Diencephalon (tissue), 1 donor: Measurements from ENCODE around the gene PLCB3. TPM values are rescaled to one million over a fixed set of nuclear protein-coding genes. Genes with fewer than 3 reads are reported as not detected.

Source experiments
- total RNA-seq: library from RNA; depleted of rRNA; stranded (reverse); fragments of >200 nt; gene quantifications from one replicate; pipeline ENCODE4 v1.2.3, GENCODE V29; 2014

The PLCB3 gene
- 7.8 TPM for total RNA-seq

GRCh38 chr11:64251016-64251752 lies at the start of gene PLCB3:
Gene PLCB3, plus strand, starts transcription at chr11:64251530. Its CDS starts 120 bp downstream, at chr11:64251650.

GRCh38 chr11:64206457-64207255 lies 44.7 kb upstream of the PLCB3 start, which contains the start of gene FERMT3:
Gene FERMT3, plus strand, starts transcription at chr11:64206721. Its CDS starts 644 bp downstream, at chr11:64207365.

DNA sequence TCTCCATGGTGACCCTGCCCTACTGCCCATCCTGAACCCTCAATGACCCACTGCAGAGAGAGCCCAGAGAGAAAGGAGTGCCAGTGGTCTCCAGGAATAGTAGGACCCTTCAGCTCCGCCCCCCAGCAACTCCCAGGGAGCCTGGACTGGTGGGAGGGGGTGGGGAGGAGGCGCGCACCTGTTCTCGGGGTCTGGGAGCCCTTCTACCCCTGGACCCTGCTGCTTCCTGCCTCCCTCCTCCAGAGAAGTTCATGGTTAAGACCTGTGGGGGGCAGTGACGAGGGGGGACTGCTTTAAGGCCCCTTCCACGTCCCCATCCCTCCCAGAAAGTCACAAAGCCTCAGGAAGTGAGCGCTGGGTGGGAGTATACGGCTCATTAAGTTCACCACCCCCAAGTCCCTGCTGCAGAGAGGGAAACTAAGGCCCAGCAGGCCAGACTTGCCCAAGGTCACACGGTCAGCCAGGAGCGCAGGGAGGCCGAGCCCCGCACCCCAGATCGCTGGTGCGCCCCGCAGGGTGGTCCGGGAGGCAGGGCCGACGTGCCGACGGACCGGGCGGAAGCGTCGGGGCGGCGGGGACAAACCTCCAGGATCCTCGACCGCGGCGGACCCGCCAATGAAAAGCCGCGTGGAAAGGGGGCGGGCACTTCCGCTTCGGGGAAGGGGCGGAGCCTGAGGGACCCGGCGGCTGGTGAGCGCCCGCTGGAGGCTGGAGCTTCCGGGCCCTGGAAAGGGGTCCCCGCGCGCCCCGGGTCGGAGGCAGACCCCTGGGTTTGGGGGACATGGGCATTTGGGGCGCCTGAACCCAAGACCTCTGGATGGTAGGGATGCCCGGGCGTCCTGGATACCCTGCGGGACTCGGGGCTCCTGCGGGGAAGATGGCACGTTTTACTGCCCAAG lies 25.5 kb upstream of the PLCB3 start, which contains the start of the genes NUDT22 and TRPT1:
TSS of gene NUDT22 (plus strand) at position 667 of the 899 bp plus-strand sequence. CDS start 379 bp downstream, outside the sequence.
TSS of gene TRPT1 (minus strand) at position 579 of the 899 bp plus-strand sequence. CDS start at position 253, 326 bp downstream.

DNA sequence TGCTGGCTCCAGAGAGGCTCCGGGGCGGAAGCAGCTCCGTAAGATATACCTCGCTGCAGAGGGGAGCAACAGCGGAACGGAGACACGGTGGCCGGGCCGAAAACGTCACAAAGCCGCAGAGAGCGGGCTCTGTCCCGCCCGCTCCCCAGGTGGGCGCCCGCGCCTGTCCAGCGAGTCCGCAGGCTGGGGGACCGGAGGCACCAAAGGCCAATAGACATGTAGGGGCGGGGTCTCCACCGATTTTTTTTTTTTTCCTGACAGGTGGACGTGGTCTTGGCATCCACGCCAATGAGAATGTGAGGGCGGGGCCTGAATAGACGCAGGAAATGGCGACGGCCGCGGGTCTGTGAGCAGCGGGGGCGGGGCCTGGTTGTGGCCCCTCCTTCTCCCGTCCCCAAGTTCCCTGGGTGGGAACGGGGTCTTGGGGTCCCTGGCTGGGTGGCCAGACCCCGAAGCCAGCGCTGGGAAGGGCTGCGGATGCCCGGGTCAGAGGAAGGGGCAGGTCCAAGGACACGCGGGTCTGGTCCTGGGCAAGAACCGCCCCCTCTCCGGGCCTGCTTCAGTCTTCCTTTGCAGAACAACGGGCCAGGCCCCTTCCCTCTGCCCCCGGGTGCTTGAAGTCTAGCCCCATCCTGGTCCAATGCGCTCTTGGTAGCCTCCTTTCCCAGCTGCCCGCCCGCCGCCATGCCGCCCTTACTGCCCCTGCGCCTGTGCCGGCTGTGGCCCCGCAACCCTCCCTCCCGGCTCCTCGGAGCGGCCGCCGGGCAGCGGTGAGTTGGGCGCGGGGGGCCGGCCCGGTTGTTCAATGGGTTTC lies 21.0 kb upstream of the PLCB3 start, which contains the start of gene DNAJC4:
TSS of gene DNAJC4 (plus strand) at position 378 of the 814 bp plus-strand sequence. CDS start at position 685, 307 bp downstream.

GRCh38 chr11:64233913-64234586 lies 17.3 kb upstream of the PLCB3 start, which contains the start of gene VEGFB:
Gene VEGFB, plus strand, starts transcription at chr11:64234584. Its CDS starts 250 bp downstream, at chr11:64234834.

GRCh38 chr11:64240435-64241240 lies 10.7 kb upstream of the PLCB3 start, which contains the start of gene FKBP2:
Gene FKBP2, plus strand, starts transcription at chr11:64241095. Its CDS starts 1,293 bp downstream, at chr11:64242388.

GRCh38 chr11:64246871-64247728 lies 4.2 kb upstream of the PLCB3 start, which contains the start of gene PPP1R14B:
Gene PPP1R14B, minus strand, starts transcription at chr11:64246943. Its CDS starts 270 bp downstream, at chr11:64246673.

DNA sequence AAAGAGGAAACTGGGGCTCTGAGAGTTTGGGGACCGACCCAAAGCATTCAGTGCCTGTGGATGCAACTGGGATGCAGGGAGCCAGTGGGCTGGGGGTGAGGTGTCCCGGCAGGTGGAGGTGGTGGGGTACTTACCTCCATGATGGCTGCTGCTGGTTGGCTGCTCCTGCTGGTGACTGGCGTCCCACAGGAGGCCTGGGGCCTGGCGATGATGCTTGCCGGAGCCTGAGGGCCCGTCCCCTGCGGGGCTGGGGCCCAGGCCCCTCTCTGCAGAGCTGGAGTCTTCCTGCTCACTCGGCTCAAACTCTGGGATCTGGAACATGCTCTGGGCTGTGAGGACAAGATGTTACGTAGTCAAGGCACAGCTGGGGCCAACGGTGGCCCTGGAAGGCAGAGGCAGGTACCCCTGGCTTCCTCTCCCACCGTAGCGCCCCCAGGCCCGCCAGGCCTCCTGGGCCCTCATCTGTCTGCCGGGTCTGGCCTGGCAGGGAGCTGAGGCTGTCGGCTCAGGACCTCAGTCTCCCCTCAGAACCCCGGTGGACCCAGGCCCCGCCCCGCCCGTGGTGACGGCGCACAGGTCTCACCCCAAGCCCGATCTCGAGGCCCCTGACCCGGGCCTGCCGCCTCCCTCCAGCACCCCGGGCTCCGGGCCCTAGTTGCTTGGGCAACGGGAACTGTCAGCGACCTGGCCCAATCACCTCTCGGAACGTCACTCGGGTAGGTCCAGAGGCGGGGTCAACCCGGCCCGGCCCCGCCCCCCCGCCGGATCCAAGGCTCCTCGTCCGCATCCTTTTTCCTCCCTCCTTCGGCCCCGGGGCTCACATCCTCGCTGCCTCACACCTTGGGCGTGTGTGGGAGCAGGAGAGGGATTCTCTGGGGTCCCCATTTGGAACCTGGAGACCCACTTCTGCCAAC lies 33.0 kb downstream of the PLCB3 start, which contains the start of gene BAD:
TSS of gene BAD (minus strand) at position 618 of the 914 bp plus-strand sequence. CDS start at position 321, 297 bp downstream.

DNA sequence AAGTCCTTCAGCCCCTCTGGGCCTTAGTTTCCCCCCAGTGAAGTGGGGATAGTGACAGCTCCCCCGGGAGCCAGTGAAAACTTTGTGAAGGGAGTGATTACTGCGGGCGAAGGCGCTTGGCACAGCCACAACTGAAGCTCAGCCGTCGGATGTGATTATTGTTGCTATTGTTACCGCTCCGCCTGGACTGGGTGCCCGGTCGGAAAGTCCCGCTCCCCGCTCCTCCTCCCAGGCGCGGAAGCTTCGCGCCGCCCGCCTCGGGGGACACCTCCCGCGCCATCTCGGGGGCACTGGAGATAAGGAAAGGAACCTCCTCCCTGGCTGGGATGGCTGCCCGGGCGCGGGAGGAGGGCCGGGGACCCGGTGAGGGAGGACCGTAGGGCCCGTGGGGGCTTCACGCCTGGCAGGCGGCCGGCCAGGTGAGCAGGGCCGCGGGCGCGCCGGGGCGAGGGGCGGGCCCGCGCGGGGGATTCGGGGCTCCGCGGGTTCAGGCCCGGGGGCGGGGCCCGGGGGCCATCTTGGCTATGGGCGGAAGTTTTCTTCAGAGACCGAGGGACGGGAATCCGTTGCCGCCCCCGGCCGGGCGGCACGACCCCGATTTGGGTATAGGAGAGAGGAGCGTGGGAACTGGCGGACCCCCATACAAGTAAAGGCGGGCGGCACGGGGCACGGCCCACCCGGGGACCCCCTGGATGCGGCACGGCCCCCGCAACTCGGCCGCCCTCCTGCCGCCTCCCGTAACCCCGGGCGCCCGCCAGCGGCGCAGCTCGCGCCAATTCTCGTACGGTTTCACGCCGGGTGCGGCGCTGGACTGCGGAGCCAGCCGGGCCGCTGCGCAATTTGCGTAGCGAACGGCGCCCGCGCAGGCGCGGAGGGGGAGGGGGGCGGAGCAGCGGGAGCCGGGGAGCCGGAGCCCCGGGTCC lies 33.9 kb downstream of the PLCB3 start, which contains the start of gene GPR137:
TSS of gene GPR137 (plus strand) at position 887 of the 923 bp plus-strand sequence. CDS start 677 bp downstream, outside the sequence.

DNA sequence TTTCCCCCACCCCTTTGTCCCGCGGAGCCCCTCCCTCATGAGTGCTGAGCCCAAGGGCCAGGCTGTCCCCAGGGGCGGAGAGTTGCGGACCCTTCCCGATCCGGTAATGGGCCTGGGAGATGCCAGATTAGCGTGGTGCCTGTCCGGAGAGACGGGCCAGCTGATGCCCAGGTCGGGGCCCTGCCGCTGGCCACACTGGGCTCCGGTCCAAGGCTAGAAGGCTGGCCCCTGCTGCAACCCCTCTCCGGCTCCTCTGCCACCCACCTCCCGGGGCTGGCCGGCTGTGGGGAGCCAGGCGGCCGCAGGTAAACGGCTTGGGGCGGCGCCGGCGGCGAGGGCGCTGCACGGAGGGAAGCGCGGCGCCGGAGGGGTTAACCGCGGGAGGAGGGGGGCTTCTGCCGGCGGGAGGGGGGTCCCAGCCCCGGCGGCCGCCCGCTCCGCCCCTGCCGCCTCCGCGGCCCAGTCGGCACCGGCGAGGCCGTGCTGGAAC lies 40.0 kb downstream of the PLCB3 start, which contains the start of gene KCNK4:
TSS of gene KCNK4 (plus strand) at position 41 of the 490 bp plus-strand sequence. CDS start 1,717 bp downstream, outside the sequence.

GRCh38 chr11:64299847-64300648 lies 48.7 kb downstream of the PLCB3 start, which contains the start of gene CATSPERZ:
Gene CATSPERZ, plus strand, starts transcription at chr11:64300358. Its CDS starts 53 bp downstream, at chr11:64300411.

DNA sequence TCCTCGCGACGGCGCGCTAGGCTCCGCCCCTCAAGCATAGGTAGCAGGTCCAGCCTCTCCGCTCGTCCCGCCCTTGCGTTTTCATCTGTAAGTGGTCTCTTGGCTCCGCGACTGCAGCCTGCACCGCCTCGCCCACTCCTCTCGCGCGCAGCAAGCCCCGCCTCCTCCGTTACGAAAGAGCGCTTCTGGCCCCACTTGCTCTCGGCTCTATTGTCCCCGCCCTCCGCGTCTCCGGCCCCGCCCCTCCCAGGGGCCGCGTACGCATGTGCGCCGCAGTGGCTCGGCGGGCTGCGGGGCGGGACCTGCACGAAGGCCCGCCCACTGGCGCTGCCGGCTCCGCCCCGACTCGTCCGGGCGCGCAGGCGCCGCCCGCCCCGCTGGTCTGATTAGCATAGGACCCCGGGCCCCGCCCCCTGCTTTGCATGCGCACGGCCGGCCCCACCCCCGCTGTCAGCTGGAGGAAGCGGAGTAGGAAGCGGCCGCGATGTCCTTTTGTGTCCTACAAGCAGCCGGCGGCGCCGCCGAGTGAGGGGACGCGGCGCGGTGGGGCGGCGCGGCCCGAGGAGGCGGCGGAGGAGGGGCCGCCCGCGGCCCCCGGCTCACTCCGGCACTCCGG lies 53.9 kb downstream of the PLCB3 start, which contains the start of gene ESRRA:
TSS of gene ESRRA (plus strand) at position 450 of the 616 bp plus-strand sequence. CDS start 1,656 bp downstream, outside the sequence.

DNA sequence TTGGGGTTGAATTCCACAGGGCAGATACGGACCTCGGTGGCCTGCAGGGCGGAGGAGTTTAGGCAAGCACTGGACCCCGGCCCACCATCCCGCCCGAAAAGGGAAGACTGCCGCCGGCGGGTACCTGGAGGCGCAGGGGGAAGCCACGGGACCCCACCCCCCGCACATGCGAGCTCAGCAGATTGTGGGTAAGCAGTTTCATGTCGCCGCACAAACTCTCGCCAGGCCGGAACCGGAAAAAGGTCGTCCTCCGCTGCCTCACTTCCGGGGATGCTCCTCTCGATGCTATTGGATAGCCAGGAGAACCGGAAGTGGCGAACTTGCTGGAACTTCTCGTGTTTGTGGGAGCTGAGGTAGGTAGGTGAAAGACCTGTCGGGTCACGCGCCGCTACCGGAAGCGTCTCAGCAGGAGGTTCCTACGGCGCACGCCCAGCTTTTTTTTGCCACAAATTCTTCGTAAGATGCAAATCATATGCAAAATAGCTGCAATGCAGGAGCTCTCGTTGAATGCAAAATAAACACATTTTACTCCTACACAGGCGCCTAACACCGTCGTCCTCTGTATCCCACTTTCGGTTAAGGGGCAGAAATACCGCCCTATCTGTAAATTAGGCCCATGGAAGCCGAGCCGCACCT lies 66.1 kb downstream of the PLCB3 start, which contains the start of gene TRMT112:
TSS of gene TRMT112 (minus strand) at position 235 of the 636 bp plus-strand sequence. CDS start at position 202, 33 bp downstream.

